Kidney epithelial cell (primary cell): Measurements from ENCODE around the gene PODXL2. TPM values are rescaled to one million over a fixed set of nuclear protein-coding genes. Genes with fewer than 3 reads are reported as not detected.

ENCODE experiments used
- DNase-seq: peaks from one replicate; pipeline ENCODE4 v3.0.0-alpha.2; 2010; ENCODE audit warnings: low read depth
- H3K27me3 ChIP-seq: 2 replicates; pipeline ENCODE4 v1.6.0; 2011; ENCODE audit warnings: low read length; ENCODE audit not compliant: control insufficient read depth, insufficient read depth
- H3K36me3 ChIP-seq: 2 replicates; pipeline ENCODE4 v1.5.1; 2011; ENCODE audit warnings: low read length; ENCODE audit not compliant: control insufficient read depth, insufficient read depth
- H3K4me3 ChIP-seq: 2 replicates; pipeline ENCODE4 v1.5.1; 2011; ENCODE audit warnings: low read depth, mild to moderate bottlenecking, control low read depth, low read length
- total RNA-seq: library from RNA; depleted of rRNA; stranded (reverse); fragments of >200 nt; gene quantifications from 2 replicates; pipeline ENCODE4 v1.2.3, GENCODE V29; 2015
- TF ChIP-seq, protein P1 (sequence below): IDR thresholded peaks from 2 replicates; pipeline ENCODE4 v1.5.1; 2011; ENCODE audit warnings: mild to moderate bottlenecking, moderate library complexity, low read length, control low read depth, inconsistent platforms; ENCODE audit not compliant: insufficient read depth, poor library complexity, severe bottlenecking

PODXL2 gene
- total RNA-seq, 1 donor from 2014 or later: 69.5 TPM

DNA sequence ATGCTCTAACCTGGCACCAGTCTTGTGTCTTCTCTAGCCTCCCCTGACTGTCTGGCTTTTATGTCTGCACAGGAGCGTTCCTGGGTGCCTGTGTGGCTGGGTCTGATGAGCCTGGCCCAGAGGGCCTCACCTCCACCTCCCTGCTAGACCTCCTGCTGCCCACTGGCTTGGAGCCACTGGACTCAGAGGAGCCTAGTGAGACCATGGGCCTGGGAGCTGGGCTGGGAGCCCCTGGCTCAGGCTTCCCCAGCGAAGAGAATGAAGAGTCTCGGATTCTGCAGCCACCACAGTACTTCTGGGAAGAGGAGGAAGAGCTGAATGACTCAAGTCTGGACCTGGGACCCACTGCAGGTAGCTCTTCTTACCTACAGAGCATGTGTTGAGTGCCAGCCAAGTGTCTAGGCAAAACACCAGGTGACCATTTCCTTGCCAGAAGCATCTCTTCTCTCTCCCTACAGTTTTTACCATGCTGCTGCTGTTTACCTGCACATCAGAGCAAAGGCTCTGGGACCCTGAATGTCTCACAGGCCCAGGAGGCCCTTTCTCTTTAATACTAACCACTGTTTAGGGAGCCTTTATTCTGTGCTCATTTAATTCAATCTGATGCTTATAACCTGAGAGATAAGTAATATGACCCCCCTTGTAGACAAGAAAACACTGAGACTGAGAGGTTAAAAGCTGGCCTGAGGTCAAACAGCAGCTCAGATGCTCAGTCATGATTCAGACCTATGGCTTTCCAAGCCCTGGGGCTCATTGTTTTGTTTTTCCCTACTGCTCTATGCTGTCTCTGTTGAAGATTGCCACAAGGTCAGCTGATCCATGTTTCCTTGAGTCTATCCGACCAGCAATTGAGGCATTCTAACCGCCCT lies 10.4 kb downstream of the PODXL2 start:
- TF ChIP-seq, protein P1, sequence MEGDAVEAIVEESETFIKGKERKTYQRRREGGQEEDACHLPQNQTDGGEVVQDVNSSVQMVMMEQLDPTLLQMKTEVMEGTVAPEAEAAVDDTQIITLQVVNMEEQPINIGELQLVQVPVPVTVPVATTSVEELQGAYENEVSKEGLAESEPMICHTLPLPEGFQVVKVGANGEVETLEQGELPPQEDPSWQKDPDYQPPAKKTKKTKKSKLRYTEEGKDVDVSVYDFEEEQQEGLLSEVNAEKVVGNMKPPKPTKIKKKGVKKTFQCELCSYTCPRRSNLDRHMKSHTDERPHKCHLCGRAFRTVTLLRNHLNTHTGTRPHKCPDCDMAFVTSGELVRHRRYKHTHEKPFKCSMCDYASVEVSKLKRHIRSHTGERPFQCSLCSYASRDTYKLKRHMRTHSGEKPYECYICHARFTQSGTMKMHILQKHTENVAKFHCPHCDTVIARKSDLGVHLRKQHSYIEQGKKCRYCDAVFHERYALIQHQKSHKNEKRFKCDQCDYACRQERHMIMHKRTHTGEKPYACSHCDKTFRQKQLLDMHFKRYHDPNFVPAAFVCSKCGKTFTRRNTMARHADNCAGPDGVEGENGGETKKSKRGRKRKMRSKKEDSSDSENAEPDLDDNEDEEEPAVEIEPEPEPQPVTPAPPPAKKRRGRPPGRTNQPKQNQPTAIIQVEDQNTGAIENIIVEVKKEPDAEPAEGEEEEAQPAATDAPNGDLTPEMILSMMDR: no peak
- Histone ChIP-seq H3K36me3 (no peaks in the 10 kb centered on the region), H3K4me3 (no peak overlapping the region), H3K27me3 (no peaks in the 10 kb centered on the region)
- DNase-seq: no peak

DNA sequence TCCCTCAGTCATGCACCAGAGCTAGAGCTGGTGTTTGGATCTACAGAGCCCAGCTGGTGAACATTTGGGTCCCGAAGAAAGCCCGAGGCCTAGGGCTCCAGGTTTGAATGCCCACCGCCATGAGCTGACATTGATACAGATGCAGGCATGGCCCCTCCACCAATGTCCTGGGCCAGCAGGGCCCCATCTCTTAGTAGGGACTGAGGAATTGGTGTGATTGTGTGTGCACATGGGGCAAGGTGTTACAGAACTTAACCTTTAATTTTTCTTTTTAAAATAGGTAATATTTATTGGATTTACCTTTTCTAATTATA lies 11.0 kb downstream of the PODXL2 start:
- no peak overlapping the region for H3K4me3 ChIP-seq
- H3K27me3 ChIP-seq: no peaks in the 10 kb centered on the region
- TF ChIP-seq, protein P1: no peak
- no peaks in the 10 kb centered on the region for H3K36me3 ChIP-seq
- DNase-seq: no peak

DNA sequence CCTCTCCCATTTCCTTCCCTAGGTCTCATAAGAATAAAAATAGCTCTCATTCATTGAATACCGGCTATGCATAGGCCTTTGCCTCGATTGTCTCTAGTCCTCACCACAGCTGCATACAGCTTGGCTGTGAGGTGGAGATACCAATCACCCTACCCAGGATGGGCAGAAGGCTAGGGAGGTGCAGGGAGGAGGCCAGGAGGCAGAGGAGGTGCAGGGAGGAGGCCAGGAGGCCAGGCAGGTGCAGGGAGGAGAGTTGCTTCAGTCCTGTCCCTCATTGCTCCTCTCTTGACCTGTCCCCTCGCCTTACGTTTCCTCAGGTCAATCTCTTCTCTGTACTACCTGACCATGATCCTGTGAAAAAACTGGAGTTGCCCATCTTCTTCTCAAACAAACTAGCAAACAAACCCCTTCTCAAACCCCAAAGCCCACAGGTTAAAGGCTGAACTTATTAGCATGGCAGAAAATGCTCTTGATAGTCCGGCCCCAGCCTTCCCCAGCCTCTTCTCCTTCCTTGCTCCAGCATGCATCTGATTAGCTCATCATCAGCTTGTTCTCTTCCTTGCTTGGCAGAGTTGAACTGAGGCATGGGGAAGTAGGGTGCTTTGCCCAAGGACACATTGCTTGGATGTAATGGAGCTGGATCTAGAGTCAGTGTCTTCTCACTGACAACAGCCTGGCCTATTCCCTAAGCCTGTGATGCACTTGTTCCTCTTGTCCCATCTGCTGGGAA lies 15.8 kb downstream of the PODXL2 start:
- no peak overlapping the region for H3K4me3 ChIP-seq
- TF ChIP-seq, protein P1: no peak
- no peak for DNase-seq
- no peaks in the 10 kb centered on the region for H3K36me3 ChIP-seq
- H3K27me3 ChIP-seq: no peaks in the 10 kb centered on the region

DNA sequence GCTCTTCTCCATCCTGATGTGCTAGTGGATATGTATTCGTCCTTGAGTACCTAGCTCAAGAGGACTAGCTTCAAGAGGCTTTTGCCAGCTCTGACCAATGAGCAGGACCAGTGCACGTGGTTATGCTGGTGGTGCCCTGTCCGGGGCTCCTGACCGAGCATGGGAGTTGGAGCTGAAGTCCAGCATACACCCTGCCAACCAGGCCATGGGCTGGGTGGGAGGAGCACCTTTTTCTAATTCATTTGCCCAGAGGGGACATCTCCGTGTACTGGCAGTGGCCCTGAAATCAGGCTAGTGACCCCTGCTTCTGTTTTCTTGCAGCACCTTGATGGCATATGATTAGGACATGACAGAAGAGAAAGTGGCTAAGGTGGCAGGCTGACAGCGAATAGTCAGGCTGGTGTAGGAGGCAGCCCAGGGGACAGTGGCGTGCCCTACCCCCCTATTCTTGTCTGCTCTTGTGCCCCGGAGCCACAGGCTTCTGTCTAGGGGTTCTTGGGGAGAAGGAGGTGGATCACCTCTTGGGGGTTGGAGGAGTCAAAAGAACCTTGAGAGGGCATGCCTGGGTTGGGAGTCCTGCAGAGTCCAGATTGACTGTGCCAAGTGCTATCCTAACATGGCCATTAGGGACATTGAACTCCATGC lies 16.5 kb downstream of the PODXL2 start:
- TF ChIP-seq, protein P1: no peak
- H3K27me3 ChIP-seq: no peaks in the 10 kb centered on the region
- no peak overlapping the region for H3K4me3 ChIP-seq
- DNase-seq: no peak
- no peaks in the 10 kb centered on the region for H3K36me3 ChIP-seq

DNA sequence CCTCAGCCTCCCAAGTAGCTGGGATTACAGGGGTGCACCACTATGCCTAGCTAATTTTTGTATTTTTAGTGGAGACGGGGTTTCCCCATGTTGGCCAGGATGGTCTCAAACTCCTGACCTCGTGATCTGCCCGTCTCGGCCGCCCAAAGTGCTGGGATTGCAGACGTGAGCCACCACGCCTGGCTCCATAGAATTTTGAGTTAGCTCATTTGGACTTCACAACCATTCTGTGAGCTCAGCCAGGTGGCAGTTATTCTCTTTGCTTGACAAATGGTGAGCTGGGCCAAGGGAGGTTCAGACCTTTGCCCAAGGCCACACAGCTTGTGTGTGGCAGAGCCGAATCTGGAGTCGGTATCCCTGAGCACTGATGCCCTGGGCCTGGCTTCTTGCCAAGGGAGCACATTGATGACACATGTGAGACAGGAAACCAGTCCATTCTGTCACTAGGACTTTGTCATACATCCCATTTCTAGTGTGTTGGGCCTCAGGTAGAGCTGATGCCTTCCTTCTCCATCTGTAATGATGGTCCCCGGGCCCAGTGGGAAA lies 17.6 kb downstream of the PODXL2 start:
- TF ChIP-seq, protein P1: no peak
- Histone ChIP-seq H3K36me3 (no peaks in the 10 kb centered on the region), H3K27me3 (no peaks in the 10 kb centered on the region), H3K4me3 (no peak overlapping the region)
- no peak for DNase-seq
